ENCODE results near the gene GRIK2.

Gene GRIK2

GRCh38 chr6:101719521-101719920 is 326.0 kb downstream of the GRIK2 start:
- TF ChIP-seq ZFX (IDR thresholded peaks at IDR 0.05; ENCODE audit: borderline replicate concordance) (no peak), CTCF (IDR thresholded peaks at IDR 0.05) (no peak)
- no peak overlapping the region for H3K27ac ChIP-seq

- no peak overlapping the region for H3K27ac ChIP-seq
- TF ChIP-seq ZFX (IDR thresholded peaks at IDR 0.05; ENCODE audit: borderline replicate concordance) = no peak
- no peak for TF ChIP-seq CTCF (IDR thresholded peaks at IDR 0.05)
Observed at GRCh38 chr6:101722471-101722870, 329.0 kb downstream of the GRIK2 start.

- no peak overlapping the region for H3K27ac ChIP-seq
- TF ChIP-seq CTCF (IDR thresholded peaks at IDR 0.05) (no peak), ZFX (IDR thresholded peaks at IDR 0.05; ENCODE audit: borderline replicate concordance) (no peak)
Observed at GRCh38 chr6:101722991-101723579, 329.6 kb downstream of the GRIK2 start.

GRCh38 chr6:101728388-101728787 is 334.9 kb downstream of the GRIK2 start:
- H3K27ac ChIP-seq = no peak overlapping the region
- TF ChIP-seq CTCF (IDR thresholded peaks at IDR 0.05) (no peak), ZFX (IDR thresholded peaks at IDR 0.05; ENCODE audit: borderline replicate concordance) (no peak)

GRCh38 chr6:101728956-101729355 is 335.4 kb downstream of the GRIK2 start:
- no peak overlapping the region for H3K27ac ChIP-seq
- no peak for TF ChIP-seq CTCF (IDR thresholded peaks at IDR 0.05)
- no peak for TF ChIP-seq ZFX (IDR thresholded peaks at IDR 0.05; ENCODE audit: borderline replicate concordance)

GRCh38 chr6:101730954-101731353 is 337.4 kb downstream of the GRIK2 start:
- no peak overlapping the region for H3K27ac ChIP-seq
- TF ChIP-seq ZFX (IDR thresholded peaks at IDR 0.05; ENCODE audit: borderline replicate concordance) (no peak), CTCF (IDR thresholded peaks at IDR 0.05) (no peak)

GRCh38 chr6:101733899-101734298 is 340.4 kb downstream of the GRIK2 start:
- no peak for TF ChIP-seq ZFX (IDR thresholded peaks at IDR 0.05; ENCODE audit: borderline replicate concordance)
- no peak for TF ChIP-seq CTCF (IDR thresholded peaks at IDR 0.05)
- no peak overlapping the region for H3K27ac ChIP-seq
